H9 (cell line): ENCODE results near the gene SELENOS. TPM values are rescaled to one million over a fixed set of nuclear protein-coding genes. Genes with fewer than 3 reads are reported as not detected.

Experiments
- DNase-seq: peaks from one replicate; pipeline ENCODE4 v3.0.0-alpha.2; 2017
- H2AFZ ChIP-seq: one replicate; pipeline ENCODE4 v1.6.1; 2013; ENCODE audit warnings: mild to moderate bottlenecking, low read length, control low read depth, moderate library complexity
- H2AK5ac ChIP-seq: 2 replicates; pipeline ENCODE4 v1.6.1; 2013; ENCODE audit warnings: low read length, control low read depth, mixed read lengths; ENCODE audit not compliant: insufficient read length
- H2BK120ac ChIP-seq: one replicate; pipeline ENCODE4 v1.6.1; 2013; ENCODE audit warnings: low read depth, mild to moderate bottlenecking, low read length, control low read depth, inconsistent platforms; ENCODE audit not compliant: poor library complexity, severe bottlenecking
- H2BK12ac ChIP-seq: 2 replicates; pipeline ENCODE4 v1.6.1; 2013; ENCODE audit warnings: low read length, control low read depth, mixed read lengths, low read depth; ENCODE audit not compliant: insufficient read length
- H2BK15ac ChIP-seq: 2 replicates; pipeline ENCODE4 v1.6.1; 2013; ENCODE audit warnings: low read depth, low read length, control low read depth
- H2BK20ac ChIP-seq: one replicate; pipeline ENCODE4 v1.6.1; 2013; ENCODE audit warnings: low read depth, mild to moderate bottlenecking, low read length, control low read depth, inconsistent platforms; ENCODE audit not compliant: poor library complexity, severe bottlenecking
- H2BK5ac ChIP-seq: 2 replicates; pipeline ENCODE4 v1.6.1; 2013; ENCODE audit warnings: low read length, control low read depth, mixed read lengths; ENCODE audit not compliant: insufficient read length
- H3K14ac ChIP-seq: 2 replicates; pipeline ENCODE4 v1.6.1; 2013; ENCODE audit warnings: low read length, control low read depth; ENCODE audit not compliant: insufficient read depth
- H3K18ac ChIP-seq: 2 replicates; pipeline ENCODE4 v1.6.1; 2013; ENCODE audit warnings: low read depth, mild to moderate bottlenecking, mixed read lengths, low read length, control low read depth; ENCODE audit not compliant: insufficient read length
- H3K23ac ChIP-seq: 2 replicates; pipeline ENCODE4 v1.6.1; 2013; ENCODE audit warnings: low read length, control low read depth, mixed read lengths, low read depth; ENCODE audit not compliant: insufficient read length
- H3K23me2 ChIP-seq: 2 replicates; pipeline ENCODE4 v1.6.1; 2013; ENCODE audit warnings: low read depth, mild to moderate bottlenecking, mixed read lengths, low read length, control low read depth; ENCODE audit not compliant: insufficient read length, poor library complexity, severe bottlenecking
- H3K27ac ChIP-seq: 2 replicates; pipeline ENCODE4 v1.5.1; 2013; ENCODE audit warnings: low read length, control low read depth, mixed read lengths, low read depth; ENCODE audit not compliant: insufficient read length
- H3K27me3 ChIP-seq: 2 replicates; pipeline ENCODE4 v1.6.1; 2013; ENCODE audit warnings: low read length, control low read depth, inconsistent platforms; ENCODE audit not compliant: insufficient read depth
- H3K4ac ChIP-seq: 2 replicates; pipeline ENCODE4 v1.6.1; 2013; ENCODE audit warnings: low read depth, mild to moderate bottlenecking, control low read depth, inconsistent platforms, low read length, moderate library complexity
- H3K4me1 ChIP-seq: 2 replicates; pipeline ENCODE4 v1.6.1; 2013; ENCODE audit warnings: low read length, control low read depth, inconsistent platforms; ENCODE audit not compliant: insufficient read depth
- H3K4me2 ChIP-seq: 2 replicates; pipeline ENCODE4 v1.6.1; 2013; ENCODE audit warnings: low read length, control low read depth, mixed read lengths; ENCODE audit not compliant: insufficient read length, insufficient read depth
- H3K56ac ChIP-seq: 2 replicates; pipeline ENCODE4 v1.6.1; 2013; ENCODE audit warnings: low read depth, mild to moderate bottlenecking, mixed read lengths, low read length, control low read depth; ENCODE audit not compliant: insufficient read length
- H3K79me1 ChIP-seq: 2 replicates; pipeline ENCODE4 v1.6.1; 2013; ENCODE audit warnings: low read depth, mild to moderate bottlenecking, moderate library complexity, low read length, control low read depth, inconsistent platforms; ENCODE audit not compliant: insufficient read depth, poor library complexity, severe bottlenecking
- H3K79me2 ChIP-seq: 2 replicates; pipeline ENCODE4 v1.6.1; 2013; ENCODE audit warnings: low read length, control low read depth, inconsistent platforms; ENCODE audit not compliant: insufficient read depth
- H3K9ac ChIP-seq: 2 replicates; pipeline ENCODE4 v1.6.1; 2013; ENCODE audit warnings: low read length, control low read depth, mixed read lengths; ENCODE audit not compliant: insufficient read length; ENCODE audit errors: extremely low read depth
- H3K9me3 ChIP-seq: one replicate; pipeline ENCODE4 v1.6.1; 2013; ENCODE audit warnings: low read depth, low read length, inconsistent platforms; ENCODE audit not compliant: control insufficient read depth
- H3T11ph ChIP-seq: one replicate; pipeline ENCODE4 v1.6.1; 2013; ENCODE audit warnings: mild to moderate bottlenecking, low read length, control low read depth, inconsistent platforms
- H4K20me1 ChIP-seq: one replicate; pipeline ENCODE4 v1.6.1; 2013; ENCODE audit not compliant: control insufficient read depth, insufficient read length, insufficient read depth
- H4K5ac ChIP-seq: 2 replicates; pipeline ENCODE4 v1.6.1; 2013; ENCODE audit warnings: low read depth, mild to moderate bottlenecking, mixed read lengths, low read length, control low read depth; ENCODE audit not compliant: insufficient read length
- H4K8ac ChIP-seq: replicated peaks from 2 replicates; pipeline ENCODE4 v1.6.1; 2013; ENCODE audit warnings: low read length, control low read depth, mixed read lengths, low read depth; ENCODE audit not compliant: insufficient read length
- H4K91ac ChIP-seq: 2 replicates; pipeline ENCODE4 v1.6.1; 2013; ENCODE audit warnings: low read depth, mild to moderate bottlenecking, moderate library complexity, mixed read lengths, low read length, control low read depth; ENCODE audit not compliant: insufficient read length
- H3K27ac Mint-ChIP-seq, 3 experiments: 2 replicates in 2 of 3; 3 replicates in 1 of 3; pipeline ENCODE4 v1.8.0; 2020 to 2021; ENCODE audit warnings: mixed read lengths in 3 of 3, mild to moderate bottlenecking in 1 of 3, moderate library complexity in 1 of 3
- H3K27me3 Mint-ChIP-seq: 2 replicates; pipeline ENCODE4 v1.8.0; 2021; ENCODE audit warnings: low read depth, mild to moderate bottlenecking, moderate library complexity, mixed read lengths
- H3K36me3 Mint-ChIP-seq, 3 experiments: 2 replicates in 2 of 3; 3 replicates in 1 of 3; pipeline ENCODE4 v1.8.0; 2020 to 2021; ENCODE audit warnings: low read depth in 3 of 3, mixed read lengths in 3 of 3; ENCODE audit not compliant: insufficient read depth in 1 of 3
- H3K4me1 Mint-ChIP-seq, 2 experiments: 2 replicates each; pipeline ENCODE4 v1.8.0; 2020; ENCODE audit warnings: mixed read lengths in 2 of 2
- H3K4me3 Mint-ChIP-seq, 2 experiments: 2 replicates in 1 of 2; 3 replicates in 1 of 2; pipeline ENCODE4 v1.8.0; 2020 to 2021; ENCODE audit warnings: mild to moderate bottlenecking in 2 of 2, mixed read lengths in 2 of 2, moderate library complexity in 1 of 2
- H3K9me3 Mint-ChIP-seq, 2 experiments: 2 replicates in 1 of 2; 3 replicates in 1 of 2; pipeline ENCODE4 v1.8.0; 2020; ENCODE audit warnings: mild to moderate bottlenecking in 2 of 2, mixed read lengths in 2 of 2, moderate library complexity in 1 of 2
- CTCF ChIP-seq: fragments of 200-600 bp; sonication (generic); conservative IDR thresholded peaks from 3 replicates; pipeline ENCODE4 v1.8.0; 2021; ENCODE audit warnings: antibody characterized with exemption, mild to moderate bottlenecking
- WGBS: extraction: QIAGEN DNeasy Blood & Tissue Kit; methylation state at CpG from one replicate; pipeline ENCODE4 v1.1.7; 2013; ENCODE audit warnings: missing lambda C conversion rate, low lambda C conversion rate, mixed read lengths; ENCODE audit not compliant: insufficient read length; ENCODE audit errors: extremely low coverage; 5-methylcytosine and 5-hydroxymethylcytosine counted together
- total RNA-seq: library from RNA; stranded (reverse); gene quantifications from 2 replicates; pipeline ENCODE4 v1.2.1, GENCODE V29; 2021

The SELENOS gene
- total RNA-seq, 1 experiment from 2014 or later: 57.7 TPM

GRCh38 chr15:101296418-101297405 is 19.4 kb upstream of the SELENOS start:
- H3K27me3 Mint-ChIP-seq: no peaks in the 10 kb centered on the region
- Histone ChIP-seq H3K14ac (no peak overlapping the region), H3K9ac (no peak overlapping the region), H3T11ph (no peak overlapping the region), H3K27me3 (no peaks in the 10 kb centered on the region), H2BK12ac (no peak overlapping the region), H3K56ac (no peak overlapping the region), H4K8ac (no peak overlapping the region), H4K20me1 (no peaks in the 10 kb centered on the region), H3K23me2 (peaks cover 7% of the 10 kb centered on the region), H3K23ac (no peak overlapping the region), H4K91ac (no peak overlapping the region), H3K79me1 (no peaks in the 10 kb centered on the region), H3K18ac (no peak overlapping the region), H2BK5ac (no peak overlapping the region), H2AFZ (no peak overlapping the region), H3K9me3 (no peaks in the 10 kb centered on the region), H4K5ac (no peak overlapping the region), H2BK120ac (no peak overlapping the region), H2BK15ac (no peak overlapping the region), H3K4me2 (peak overlapping the region; percentile 61), H2BK20ac (no peak overlapping the region), H3K79me2 (peaks cover 20% of the 10 kb centered on the region), H3K27ac (no peak overlapping the region), H3K4ac (no peak overlapping the region), H2AK5ac (no peak overlapping the region), H3K4me1 (no peaks in the 10 kb centered on the region)
- no peak for DNase-seq
- no CpG with 5 or more reads among the region's 9 CpGs for WGBS
- no peak for TF ChIP-seq CTCF
- H3K4me3 Mint-ChIP-seq: peak overlapping the region; percentile 91 to 92
- peaks cover 0 to 9% (median 7%) of the 10 kb centered on the region in 3 experiments; a peak in 4 of 7 replicates for H3K36me3 Mint-ChIP-seq
- H3K27ac Mint-ChIP-seq: no peak overlapping the region
- H3K9me3 Mint-ChIP-seq: no peaks in the 10 kb centered on the region
- peaks cover 11 to 18% of the 10 kb centered on the region in 2 experiments for H3K4me1 Mint-ChIP-seq
